H1 (cell line): ENCODE measurements around the gene UCKL1. TPM values are rescaled to one million over a fixed set of nuclear protein-coding genes. Genes with fewer than 3 reads are reported as not detected.

ENCODE experiments used
- CTCF ChIA-PET: fragments of 300-600 bp; sonication (Branson Sonifier 250); formaldehyde crosslinking; loops from one replicate; lab custom pipeline; 2021; ENCODE audit not compliant: partially characterized antibody; lab: Charles Lee
- POLR2A ChIA-PET: fragments of 300-600 bp; sonication (Branson Sonifier 250); formaldehyde crosslinking; loops from one replicate; lab custom pipeline; 2021; ENCODE audit warnings: inconsistent platforms; ENCODE audit not compliant: partially characterized antibody; lab: Charles Lee
- DNase-seq, 2 experiments: peaks; one replicate each; pipeline versions ENCODE4 v3.0.0 to v3.0.0-alpha.2; 2010 to 2022; ENCODE audit warnings: low spot score in 2 of 2, low read depth in 1 of 2, mixed read lengths in 1 of 2
- FAIRE-seq: peaks from 2 replicates; lab custom pipeline; 2011; peaks lifted over from hg19 to GRCh38; lab: Jason Lieb, UNC
- H2AFZ ChIP-seq: 2 replicates; pipeline ENCODE4 v1.8.1; 2012; ENCODE audit warnings: low read length, inconsistent platforms
- H2AK5ac ChIP-seq: 2 replicates; pipeline ENCODE4 v1.6.1; 2013; ENCODE audit warnings: low read depth, low read length
- H2BK120ac ChIP-seq: replicated peaks from 2 replicates; pipeline ENCODE3; 2013; ENCODE audit warnings: low read depth, low read length, inconsistent platforms
- H2BK12ac ChIP-seq: 2 replicates; pipeline ENCODE4 v1.6.1; 2013; ENCODE audit warnings: low read depth, low read length
- H2BK15ac ChIP-seq: 2 replicates; pipeline ENCODE4 v1.6.1; 2013; ENCODE audit warnings: low read length
- H2BK20ac ChIP-seq: 2 replicates; pipeline ENCODE4 v1.6.1; 2013; ENCODE audit warnings: low read length
- H2BK5ac ChIP-seq: 2 replicates; pipeline ENCODE4 v1.6.1; 2013; ENCODE audit warnings: low read depth, low read length
- H3K14ac ChIP-seq: 2 replicates; pipeline ENCODE4 v1.6.1; 2013; ENCODE audit warnings: inconsistent platforms; ENCODE audit not compliant: insufficient read length
- H3K18ac ChIP-seq: 2 replicates; pipeline ENCODE4 v1.6.1; 2013; ENCODE audit warnings: low read length; ENCODE audit errors: extremely low read depth
- H3K23ac ChIP-seq: 2 replicates; pipeline ENCODE4 v1.6.1; 2013; ENCODE audit warnings: inconsistent platforms; ENCODE audit not compliant: insufficient read length
- H3K23me2 ChIP-seq: 2 replicates; pipeline ENCODE4 v1.6.1; 2013; ENCODE audit warnings: low read depth, low read length
- H3K27ac ChIP-seq: 2 replicates; pipeline ENCODE4 v1.6.1; 2011; ENCODE audit warnings: low read depth, low read length, inconsistent platforms
- H3K27me3 ChIP-seq, 4 experiments: replicated peaks in 1 of 4; 1 replicate in 1 of 4; 2 replicates in 3 of 4; pipeline versions ENCODE4 v1.6.1 to v1.8.1; 2011 to 2013; ENCODE audit warnings: low read length in 3 of 4, mild to moderate bottlenecking in 3 of 4, inconsistent platforms in 2 of 4, mixed read lengths in 2 of 4, moderate library complexity in 1 of 4; ENCODE audit not compliant: control insufficient read depth in 3 of 4, insufficient read depth in 3 of 4; ENCODE audit errors: extremely low read depth in 1 of 4
- H3K36me3 ChIP-seq, 4 experiments: 2 replicates each; pipeline versions ENCODE4 v1.6.1 to v1.8.1; 2011 to 2013; ENCODE audit warnings: mild to moderate bottlenecking in 4 of 4, low read length in 3 of 4, moderate library complexity in 2 of 4, control low read depth in 1 of 4, inconsistent platforms in 1 of 4; ENCODE audit not compliant: insufficient read depth in 4 of 4, control insufficient read depth in 2 of 4
- H3K4ac ChIP-seq: replicated peaks from 2 replicates; pipeline ENCODE3; 2013; ENCODE audit warnings: low read length, low read depth, mixed read lengths, inconsistent platforms; ENCODE audit not compliant: insufficient read length
- H3K4me1 ChIP-seq, 4 experiments: replicated peaks in 1 of 4; 1 replicate in 1 of 4; 2 replicates in 3 of 4; pipeline versions ENCODE4 v1.6.1 to v1.8.1; 2011 to 2013; ENCODE audit warnings: low read length in 3 of 4, inconsistent platforms in 2 of 4, mixed read lengths in 1 of 4; ENCODE audit not compliant: insufficient read depth in 4 of 4, control insufficient read depth in 3 of 4
- H3K4me2 ChIP-seq, 2 experiments: 2 replicates each; pipeline versions ENCODE4 v1.6.1 to v1.8.1; 2011 to 2013; ENCODE audit warnings: low read depth in 2 of 2, low read length in 2 of 2, control low read depth in 1 of 2, inconsistent platforms in 1 of 2, mild to moderate bottlenecking in 1 of 2; ENCODE audit not compliant: insufficient read depth in 1 of 2
- H3K4me3 ChIP-seq, 4 experiments: fragments of 200-600, 300-600 bp in 1 of 4; sonication (generic), shearing (Covaris generic), sonication (Bioruptor Twin) in 1 of 4; 2 replicates each; pipeline versions ENCODE4 v1.5.1 to v1.8.1; 2011 to 2016; ENCODE audit warnings: low read length in 4 of 4, low read depth in 3 of 4, control low read depth in 2 of 4, inconsistent platforms in 2 of 4, mild to moderate bottlenecking in 2 of 4, mixed read lengths in 1 of 4, moderate library complexity in 1 of 4; ENCODE audit not compliant: insufficient read depth in 2 of 4; ENCODE audit errors: extremely low read depth in 1 of 4
- H3K56ac ChIP-seq: replicated peaks from 2 replicates; pipeline ENCODE3; 2013; ENCODE audit warnings: low read depth, mild to moderate bottlenecking, mixed read lengths, low read length, inconsistent platforms; ENCODE audit not compliant: insufficient read length
- H3K79me1 ChIP-seq: 2 replicates; pipeline ENCODE4 v1.6.1; 2013; ENCODE audit warnings: low read depth, low read length, control low read depth
- H3K79me2 ChIP-seq, 2 experiments: 2 replicates each; pipeline versions ENCODE4 v1.6.1 to v1.8.1; 2012 to 2013; ENCODE audit warnings: low read length in 2 of 2, mild to moderate bottlenecking in 2 of 2, inconsistent platforms in 1 of 2; ENCODE audit not compliant: insufficient read depth in 2 of 2, control insufficient read depth in 1 of 2
- H3K9ac ChIP-seq, 4 experiments: replicated peaks in 1 of 4; 1 replicate in 1 of 4; 2 replicates in 3 of 4; pipeline versions ENCODE4 v1.6.1 to v1.8.1; 2011 to 2013; ENCODE audit warnings: low read depth in 3 of 4, low read length in 3 of 4, control low read depth in 2 of 4, mild to moderate bottlenecking in 2 of 4, moderate library complexity in 2 of 4, inconsistent platforms in 1 of 4; ENCODE audit errors: extremely low read depth in 1 of 4
- H3K9me3 ChIP-seq, 2 experiments: 2 replicates each; pipeline versions ENCODE4 v1.6.1 to v1.8.1; 2012 to 2013; ENCODE audit warnings: mild to moderate bottlenecking in 2 of 2, moderate library complexity in 2 of 2, control low read depth in 1 of 2, inconsistent platforms in 1 of 2, low read depth in 1 of 2, low read length in 1 of 2, mixed read lengths in 1 of 2; ENCODE audit not compliant: insufficient read depth in 2 of 2
- H4K20me1 ChIP-seq, 2 experiments: replicated peaks in 1 of 2; 2 replicates each; pipeline versions ENCODE3 to v1.8.1; 2011 to 2013; ENCODE audit warnings: inconsistent platforms in 2 of 2, low read length in 2 of 2, mild to moderate bottlenecking in 1 of 2; ENCODE audit not compliant: insufficient read depth in 2 of 2, control insufficient read depth in 1 of 2
- H4K5ac ChIP-seq: 2 replicates; pipeline ENCODE4 v1.6.1; 2013; ENCODE audit warnings: low read length, low read depth, mixed read lengths, inconsistent platforms; ENCODE audit not compliant: insufficient read length
- H4K8ac ChIP-seq: 2 replicates; pipeline ENCODE4 v1.8.0; 2013; ENCODE audit warnings: mild to moderate bottlenecking, moderate library complexity, low read length, inconsistent platforms; ENCODE audit not compliant: insufficient read depth; ENCODE audit errors: extremely low read depth
- H4K91ac ChIP-seq: replicated peaks from 2 replicates; pipeline ENCODE3; 2013; ENCODE audit warnings: low read length, mixed read lengths, inconsistent platforms; ENCODE audit not compliant: insufficient read length
- CBX5 ChIP-seq: fragments of 300-800, 300-1000 bp; sonication (generic); IDR thresholded peaks from 2 replicates; pipeline ENCODE4 v1.7.1; 2016; ENCODE audit warnings: antibody characterized with exemption, low read length, low read depth
- CEBPB ChIP-seq: IDR thresholded peaks from 2 replicates; pipeline ENCODE4 v1.6.1; 2012; ENCODE audit warnings: low read depth, low read length
- CTBP2 ChIP-seq: IDR thresholded peaks from 2 replicates; pipeline ENCODE4 v1.7.0; 2011; ENCODE audit warnings: borderline replicate concordance, mild to moderate bottlenecking, moderate library complexity, mixed read lengths, low read length; ENCODE audit not compliant: insufficient read depth, insufficient read length
- EGR1 ChIP-seq: IDR thresholded peaks from 2 replicates; pipeline ENCODE4 v1.6.1; 2011; ENCODE audit warnings: low read depth, low read length, borderline replicate concordance
- HDAC6 ChIP-seq: IDR thresholded peaks from one replicate; pipeline ENCODE4 v1.7.1; 2012; ENCODE audit warnings: low read depth, mild to moderate bottlenecking, inconsistent platforms, low read length, moderate library complexity
- KDM1A ChIP-seq: fragments of 200-600, 300-600 bp; sonication (generic); IDR thresholded peaks from 2 replicates; pipeline ENCODE4 v1.7.1; 2016; ENCODE audit warnings: mild to moderate bottlenecking, low read length, borderline replicate concordance
- KDM4A ChIP-seq: IDR thresholded peaks from one replicate; pipeline ENCODE4 v1.7.1; 2012; ENCODE audit warnings: low read depth, mild to moderate bottlenecking, moderate library complexity, low read length, inconsistent platforms; ENCODE audit not compliant: severe bottlenecking
- NANOG ChIP-seq: IDR thresholded peaks from 2 replicates; pipeline ENCODE4 v1.6.1; 2011; ENCODE audit warnings: low read length, low read depth, mild to moderate bottlenecking, inconsistent platforms; ENCODE audit not compliant: insufficient read depth, poor library complexity, severe bottlenecking
- PHF8 ChIP-seq: fragments of 200-600 bp; sonication (generic); conservative IDR thresholded peaks from 2 replicates; pipeline ENCODE4 v1.7.1; 2012; ENCODE audit warnings: low read depth, mild to moderate bottlenecking, inconsistent platforms, low read length, moderate library complexity
- RFX5 ChIP-seq: IDR thresholded peaks from 2 replicates; pipeline ENCODE4 v1.6.1; 2011; ENCODE audit warnings: low read depth, low read length, improper control_type of control experiment, borderline replicate concordance
- SIRT6 ChIP-seq: IDR thresholded peaks from one replicate; pipeline ENCODE4 v1.7.1; 2012; ENCODE audit warnings: low read length, inconsistent platforms
- WGBS, 2 experiments: shearing (Covaris generic) in 1 of 2; methylation state at CpG; one replicate each; pipeline versions ENCODE4 v1.1.6 to v1.1.7; 2013 to 2015; ENCODE audit warnings: low lambda C conversion rate in 2 of 2, mixed read lengths in 2 of 2, inconsistent platforms in 1 of 2, low coverage in 1 of 2, missing lambda C conversion rate in 1 of 2; ENCODE audit not compliant: insufficient replicate concordance in 2 of 2, insufficient coverage in 1 of 2, insufficient read length in 1 of 2; ENCODE audit errors: extremely low coverage in 1 of 2, missing lambda C conversion rate in 1 of 2; 5-methylcytosine and 5-hydroxymethylcytosine counted together
- polyA plus RNA-seq, 7 experiments: library from polyadenylated mRNA; depleted of rRNA in 3 of 7; stranded (reverse) in 5 of 7; unstranded in 2 of 7; fragments of >200 nt in 5 of 7; fragments of 200-250 nt in 2 of 7; gene quantifications; 1 replicate in 5 of 7; 2 replicates in 1 of 7; 4 replicates in 1 of 7; pipeline versions ENCODE4 v1.2.1 to v1.2.3, GENCODE V29; 2011 to 2013; ENCODE audit warnings: missing spikeins in 2 of 7, mixed read lengths in 2 of 7
- total RNA-seq: library from RNA; stranded (reverse); fragmentation: NEBNext Ultra II Directional; extraction: Animal tissue kit (Norgen Biotek cat#: 25700); gene quantifications from 2 replicates; pipeline ENCODE4 v1.2.1, GENCODE V29; 2021
- TF ChIP-seq, protein P1 (sequence below): IDR thresholded peaks from 2 replicates; pipeline ENCODE4 v1.6.1; 2012; ENCODE audit warnings: low read length, inconsistent platforms

UCKL1 gene
- total and polyA plus RNA-seq, 2 of the 8 experiments (the other 6 are each of a cell fraction or from before 2014, with no cell fraction given), result 36.5 to 91.2 TPM

DNA sequence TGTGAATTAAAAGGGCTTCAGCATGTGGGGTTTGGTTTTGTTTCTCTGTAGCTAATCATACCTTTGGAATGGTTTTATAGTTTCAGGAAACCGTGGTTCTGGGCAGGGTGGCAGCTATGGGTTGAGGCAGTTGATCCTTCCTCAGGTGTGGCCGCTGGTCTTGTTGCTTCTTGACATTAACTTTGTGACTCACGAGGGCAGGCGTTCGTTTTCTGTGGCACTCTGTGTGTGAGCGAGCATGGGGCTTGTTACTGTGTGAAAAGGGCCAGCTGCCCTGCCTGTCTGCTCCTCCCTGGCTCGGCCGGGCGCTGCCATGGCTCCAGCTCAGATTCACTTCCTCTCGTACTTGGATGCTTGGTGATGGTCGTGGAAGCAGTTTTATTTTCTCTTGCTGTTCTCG, 45.0 kb downstream of the UCKL1 start:
- Histone ChIP-seq H3K9me3 (no peaks in the 10 kb centered on the region; a peak in 1 of 4 replicates), H3K36me3 (no peaks in the 10 kb centered on the region), H4K5ac (no peak overlapping the region), H3K4ac (no peak overlapping the region), H3K79me2 (peaks cover 0 to 40% of the 10 kb centered on the region in 2 experiments; a peak in 2 of 4 replicates), H2BK20ac (no peak overlapping the region), H4K8ac (no peak overlapping the region), H3K27ac (no peak overlapping the region), H2BK15ac (no peak overlapping the region), H4K91ac (no peak overlapping the region), H3K4me3 (no peak overlapping the region), H2BK12ac (no peak overlapping the region), H3K79me1 (peaks cover 8% of the 10 kb centered on the region), H3K23me2 (no peaks in the 10 kb centered on the region), H3K23ac (no peak overlapping the region), H2BK120ac (no peak overlapping the region), H3K56ac (no peak overlapping the region), H3K4me2 (no peak overlapping the region), H2AK5ac (no peak overlapping the region; the same call in 1 of the 2 replicates), H2BK5ac (no peak overlapping the region), H3K4me1 (no peaks in the 10 kb centered on the region; a peak in 2 of 7 replicates), H3K9ac (no peak overlapping the region), H4K20me1 (peaks cover 0 to 9% of the 10 kb centered on the region in 2 experiments), H3K27me3 (no peaks in the 10 kb centered on the region), H3K14ac (no peak overlapping the region), H3K18ac (no peak overlapping the region), H2AFZ (no peak overlapping the region)
- FAIRE-seq (no peak), DNase-seq (no peak)
- ChIA-PET POLR2A (interaction anchor here (1.1 to 1.5 kb wide), 2 partner anchors 47 to 69 kb away, joined by 5 to 6 read pairs; partner anchors contain the start of genes SAMD10 and TPD52L2), CTCF (interaction anchor here (0.7 to 2.9 kb wide), 15 partner anchors 8 to 325 kb away, joined by 3 to 12 read pairs (median 4); no protein-coding TSS in a partner anchor)
- WGBS, 2 experiments, result 88% methylated on average over 12 of the region's 12 CpGs; no CpG with 5 or more reads in 1 of the 2 experiments
- TF ChIP-seq EGR1 (no peak), RFX5 (no peak), PHF8 (no peak), CEBPB (no peak), NANOG (no peak), CBX5 (no peak), KDM1A (no peak), SIRT6 (no peak), HDAC6 (no peak), KDM4A (no peak), CTBP2 (no peak)
- TF ChIP-seq, protein P1, sequence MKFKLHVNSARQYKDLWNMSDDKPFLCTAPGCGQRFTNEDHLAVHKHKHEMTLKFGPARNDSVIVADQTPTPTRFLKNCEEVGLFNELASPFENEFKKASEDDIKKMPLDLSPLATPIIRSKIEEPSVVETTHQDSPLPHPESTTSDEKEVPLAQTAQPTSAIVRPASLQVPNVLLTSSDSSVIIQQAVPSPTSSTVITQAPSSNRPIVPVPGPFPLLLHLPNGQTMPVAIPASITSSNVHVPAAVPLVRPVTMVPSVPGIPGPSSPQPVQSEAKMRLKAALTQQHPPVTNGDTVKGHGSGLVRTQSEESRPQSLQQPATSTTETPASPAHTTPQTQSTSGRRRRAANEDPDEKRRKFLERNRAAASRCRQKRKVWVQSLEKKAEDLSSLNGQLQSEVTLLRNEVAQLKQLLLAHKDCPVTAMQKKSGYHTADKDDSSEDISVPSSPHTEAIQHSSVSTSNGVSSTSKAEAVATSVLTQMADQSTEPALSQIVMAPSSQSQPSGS, result no peak
